CD4-positive, alpha-beta T cell treated with Interleukin-12 subunit alpha and Interleukin-12 subunit beta, for 1 hour (primary cell): Measurements from ENCODE around the gene JOSD2.

ENCODE experiments used
- DNase-seq: peaks from one replicate; pipeline ENCODE4 v3.0.0-alpha.2; 2020

The JOSD2 gene

DNA sequence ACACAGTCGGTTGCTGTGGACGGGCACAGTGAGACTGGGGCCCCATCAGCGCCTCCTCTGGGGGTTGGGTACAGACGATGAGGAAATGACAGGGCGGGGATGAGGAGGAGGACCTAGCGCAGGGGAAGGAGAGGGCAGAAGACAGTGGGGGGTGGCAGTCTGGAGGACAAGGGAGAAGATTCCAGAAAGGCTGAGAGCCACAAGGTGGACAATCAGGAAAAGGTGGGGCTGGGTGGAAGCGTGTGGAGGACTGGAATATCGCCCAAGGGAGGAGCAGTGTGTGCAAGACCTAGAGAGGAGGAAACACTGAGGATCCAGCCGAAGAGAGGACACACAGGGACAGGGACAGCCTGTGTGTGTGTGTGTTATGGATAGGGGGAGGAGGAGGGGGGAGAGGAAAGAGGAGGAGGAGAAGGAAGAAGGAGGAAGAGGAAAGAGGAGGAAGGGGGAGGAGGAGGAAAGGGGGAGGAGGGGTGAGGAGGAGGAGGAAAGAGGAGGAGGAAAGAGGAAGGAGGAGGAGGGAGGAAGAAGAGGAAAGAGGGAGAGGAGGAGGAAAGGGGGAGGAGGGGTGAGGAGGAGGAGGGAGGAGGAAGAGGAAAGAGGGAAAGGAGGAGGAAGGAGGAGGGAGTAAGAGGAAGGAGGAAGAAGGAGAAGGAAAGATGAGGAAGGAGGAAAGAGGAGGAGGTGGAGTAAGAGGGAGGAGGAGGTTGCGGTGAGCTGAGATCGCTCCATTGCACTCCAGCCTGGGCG is 18.5 kb downstream of the JOSD2 start:
- peak; percentile 25 for DNase-seq

DNA sequence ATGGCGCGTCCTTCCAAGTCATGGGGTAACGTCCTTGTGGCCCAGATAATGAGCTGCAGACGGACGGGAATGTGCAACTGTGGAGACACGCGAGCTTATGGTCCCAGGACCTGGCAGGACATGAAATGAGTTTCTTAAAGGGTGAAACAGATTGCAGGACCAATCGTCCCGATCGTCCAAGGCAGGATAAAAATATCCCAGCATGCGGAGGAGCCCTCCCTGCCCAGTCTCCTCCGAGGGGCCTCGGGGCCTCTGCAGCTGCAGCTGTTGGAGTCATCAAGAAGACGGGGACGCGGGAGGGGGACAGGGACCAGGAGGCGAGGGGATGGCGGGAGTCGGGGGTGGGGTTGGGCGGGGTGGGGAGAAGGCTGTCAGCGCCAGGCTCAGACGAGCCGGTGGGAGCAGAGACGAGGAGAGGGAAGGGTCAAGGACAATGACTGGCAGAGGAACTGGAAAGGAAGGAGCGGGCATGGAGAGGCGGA is 20.0 kb downstream of the JOSD2 start:
- no peak for DNase-seq

DNA sequence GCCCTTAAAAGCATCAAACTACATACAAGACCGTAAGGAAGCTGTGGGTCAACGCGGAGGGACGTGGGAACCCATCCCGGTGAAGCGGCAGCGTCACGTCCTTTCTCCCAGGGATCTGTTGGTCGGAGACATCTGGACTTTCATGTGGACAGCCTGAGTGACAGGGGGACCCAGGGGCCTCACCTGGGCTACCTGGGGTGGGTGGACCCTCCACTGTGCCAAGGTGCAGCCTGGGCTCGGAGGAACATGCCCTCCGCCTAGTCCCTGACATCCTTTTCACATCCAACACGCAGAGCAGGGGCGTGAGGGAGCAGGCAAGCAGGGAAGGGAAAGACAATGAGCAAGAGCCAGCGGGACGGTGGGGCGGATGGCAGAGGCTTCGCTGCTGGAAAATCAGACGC is 20.6 kb downstream of the JOSD2 start:
- DNase-seq = no peak

DNA sequence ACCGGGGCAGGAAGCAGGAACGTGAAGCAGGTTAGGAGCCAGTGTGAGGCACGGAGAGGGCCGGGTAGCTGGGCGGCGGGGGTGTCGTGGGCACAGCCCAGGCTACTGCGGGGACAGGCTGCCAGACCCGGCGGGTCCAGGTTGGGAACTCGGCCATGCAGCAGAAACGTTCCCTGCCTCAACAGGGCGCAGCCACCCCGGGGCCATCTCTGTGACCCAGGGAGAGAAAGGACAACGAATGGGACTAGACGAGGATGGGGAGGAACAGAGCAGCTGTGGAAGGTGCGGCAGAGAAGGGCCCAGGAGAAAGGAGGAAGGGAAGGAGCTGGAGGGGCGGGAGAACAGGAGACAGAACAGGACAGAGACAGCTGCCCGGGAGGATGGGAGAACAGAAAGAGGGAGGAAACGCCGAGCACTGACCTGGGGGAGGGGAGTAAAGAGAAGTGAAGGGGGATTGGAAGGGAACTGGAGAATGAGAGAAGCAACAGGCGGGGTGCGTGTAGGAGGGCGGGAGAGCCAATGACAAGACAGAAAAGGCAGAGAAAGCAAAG is 21.5 kb downstream of the JOSD2 start:
- no peak for DNase-seq

DNA sequence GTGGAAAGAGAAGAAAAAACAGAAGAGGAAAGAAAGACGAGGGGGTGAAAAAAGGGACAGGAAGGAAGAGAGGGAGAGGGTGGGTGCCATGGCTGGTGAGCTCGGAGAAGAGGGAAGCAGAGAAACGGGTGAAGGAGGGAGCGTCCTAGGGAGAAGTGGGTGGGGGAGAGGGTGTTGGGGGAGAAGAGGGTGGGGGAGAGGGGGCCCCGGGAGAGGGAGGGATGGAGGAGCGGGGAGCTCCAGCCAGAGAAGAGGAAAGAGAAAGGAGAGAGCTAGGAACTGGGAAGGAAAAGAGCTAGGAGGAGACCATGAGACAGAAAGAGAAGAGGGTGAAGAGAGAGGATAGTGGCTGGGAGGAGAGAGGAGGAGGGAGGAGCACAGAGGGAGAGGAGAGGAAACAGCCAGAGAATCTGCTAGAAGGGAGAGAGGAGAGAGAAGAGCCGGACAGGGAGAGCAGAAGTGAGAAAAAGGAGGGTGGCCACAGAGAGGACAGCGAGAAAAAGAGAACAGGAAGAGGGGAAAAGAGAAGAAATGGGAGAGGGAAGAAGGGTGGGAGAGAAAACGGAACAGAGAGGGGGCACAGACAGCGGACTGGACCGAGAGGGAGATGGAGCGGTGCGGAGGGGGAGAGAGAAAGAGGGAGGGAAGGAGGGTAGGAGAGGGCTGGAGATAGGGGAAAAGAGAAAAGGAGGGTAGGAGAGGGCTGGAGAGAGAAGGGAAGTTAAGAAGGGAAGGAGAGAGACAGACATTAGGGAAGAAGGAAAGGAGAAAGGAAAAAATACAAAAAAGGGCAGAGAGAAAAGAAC is 22.4 kb downstream of the JOSD2 start:
- DNase-seq = no peak

DNA sequence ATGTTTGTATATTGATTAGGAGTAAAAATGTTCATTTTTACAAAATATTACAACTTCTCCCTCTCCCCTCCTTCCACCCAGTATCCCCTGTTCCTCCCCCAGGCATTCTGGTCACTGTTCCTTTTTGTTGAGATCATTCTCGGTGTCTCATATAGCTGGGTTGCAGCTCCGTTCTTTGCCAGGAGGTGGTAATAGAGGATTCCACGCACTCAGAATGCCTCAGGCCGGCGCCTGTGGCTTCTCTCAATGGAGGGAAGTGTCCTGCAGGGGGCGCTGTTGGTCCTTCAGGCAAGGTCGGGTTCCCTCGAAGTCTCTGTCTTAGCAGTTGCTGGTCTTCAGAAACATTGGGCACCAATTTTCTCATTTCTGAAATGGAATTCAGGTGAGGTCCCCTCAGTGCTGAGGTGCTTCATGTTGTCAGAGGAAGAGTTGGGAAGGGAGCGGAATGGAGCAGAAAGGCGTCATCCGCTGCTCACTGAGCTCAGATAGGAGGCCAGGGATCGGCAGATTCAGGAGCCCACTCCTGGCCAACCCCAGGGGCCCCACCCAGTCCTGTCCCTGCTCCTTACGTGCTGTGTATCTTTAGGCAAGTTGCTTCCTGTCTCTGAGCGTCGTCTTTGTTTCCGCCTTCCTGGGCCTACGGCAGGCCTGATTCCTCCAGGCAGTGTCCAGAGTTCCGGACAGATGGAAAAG is 24.0 kb downstream of the JOSD2 start:
- DNase-seq = peak; percentile 49

DNA sequence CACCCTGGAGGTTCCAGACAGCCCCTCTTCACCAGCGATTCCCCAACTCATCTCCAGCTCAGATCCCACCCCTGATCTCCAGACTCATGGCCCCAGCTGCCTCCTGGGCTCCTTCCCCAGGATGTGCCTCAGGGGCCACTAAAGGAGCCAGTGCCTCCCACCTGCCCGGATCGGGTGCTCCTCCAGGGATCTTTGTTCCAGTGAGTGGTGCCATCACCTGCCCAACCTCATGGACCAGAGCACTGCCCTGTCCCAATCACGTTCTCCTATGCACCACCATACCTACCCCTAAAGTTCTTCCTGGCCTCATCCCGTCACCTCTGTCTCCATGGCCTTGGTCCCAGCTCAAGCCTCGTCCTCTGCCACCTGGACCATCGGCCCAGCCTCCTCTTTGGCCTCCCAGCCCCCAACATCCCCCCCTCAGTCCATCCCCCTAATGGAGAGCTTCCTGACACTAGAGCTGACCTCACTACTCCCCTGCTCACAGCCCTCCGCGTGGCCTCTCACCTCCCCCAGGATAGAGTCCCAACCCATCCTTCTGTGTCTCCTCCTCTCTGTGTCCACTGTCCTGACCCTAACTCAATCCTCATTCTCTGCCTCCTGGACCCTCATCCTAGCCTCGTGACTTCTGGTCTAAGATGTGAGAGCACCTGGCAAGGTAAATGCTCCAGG is 25.6 kb downstream of the JOSD2 start:
- DNase-seq = no peak

DNA sequence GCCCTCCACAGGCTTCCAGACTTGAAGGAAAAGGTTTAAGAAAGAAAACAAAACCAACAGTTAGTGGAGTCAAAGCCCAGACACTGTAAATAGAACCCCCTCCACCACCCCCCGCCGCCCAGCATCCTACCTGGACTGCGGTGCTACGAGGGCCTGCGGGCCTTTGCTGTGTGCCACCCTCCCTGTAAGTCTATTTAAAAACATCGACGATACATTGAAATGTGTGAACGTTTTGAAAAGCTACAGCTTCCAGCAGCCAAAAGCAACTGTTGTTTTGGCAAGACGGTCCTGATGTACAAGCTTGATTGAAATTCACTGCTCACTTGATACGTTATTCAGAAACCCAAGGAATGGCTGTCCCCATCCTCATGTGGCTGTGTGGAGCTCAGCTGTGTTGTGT is 28.1 kb downstream of the JOSD2 start:
- no peak for DNase-seq

DNA sequence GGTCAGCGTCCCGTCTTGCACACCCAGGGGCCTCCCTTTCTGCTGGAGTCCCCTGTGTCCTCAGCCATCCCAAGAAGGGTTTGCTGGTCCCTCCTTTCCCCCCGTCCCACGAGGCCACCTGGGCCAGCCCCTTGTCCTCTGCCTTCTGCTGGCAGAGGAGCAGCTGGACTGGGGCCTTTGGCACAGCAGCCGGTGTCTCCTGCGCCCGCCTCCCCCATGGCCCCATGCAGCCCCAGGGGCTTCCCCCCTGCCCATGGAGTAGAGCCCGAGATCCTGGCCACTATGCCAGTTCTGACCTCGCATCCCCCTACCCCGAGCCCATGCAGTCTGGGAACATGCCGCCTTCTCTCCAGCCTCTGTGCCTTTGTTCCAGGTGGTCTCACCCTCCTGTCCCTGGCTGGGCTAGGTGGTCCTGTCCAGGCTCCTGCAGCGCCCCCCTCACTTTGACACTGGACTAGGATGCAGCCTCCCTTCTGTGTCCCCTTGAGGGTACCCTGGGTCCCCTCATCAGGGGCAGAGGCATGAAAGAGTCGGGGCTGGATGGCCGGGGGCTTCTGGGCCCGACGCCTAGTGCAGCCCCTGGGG is 28.6 kb downstream of the JOSD2 start:
- no peak for DNase-seq

DNA sequence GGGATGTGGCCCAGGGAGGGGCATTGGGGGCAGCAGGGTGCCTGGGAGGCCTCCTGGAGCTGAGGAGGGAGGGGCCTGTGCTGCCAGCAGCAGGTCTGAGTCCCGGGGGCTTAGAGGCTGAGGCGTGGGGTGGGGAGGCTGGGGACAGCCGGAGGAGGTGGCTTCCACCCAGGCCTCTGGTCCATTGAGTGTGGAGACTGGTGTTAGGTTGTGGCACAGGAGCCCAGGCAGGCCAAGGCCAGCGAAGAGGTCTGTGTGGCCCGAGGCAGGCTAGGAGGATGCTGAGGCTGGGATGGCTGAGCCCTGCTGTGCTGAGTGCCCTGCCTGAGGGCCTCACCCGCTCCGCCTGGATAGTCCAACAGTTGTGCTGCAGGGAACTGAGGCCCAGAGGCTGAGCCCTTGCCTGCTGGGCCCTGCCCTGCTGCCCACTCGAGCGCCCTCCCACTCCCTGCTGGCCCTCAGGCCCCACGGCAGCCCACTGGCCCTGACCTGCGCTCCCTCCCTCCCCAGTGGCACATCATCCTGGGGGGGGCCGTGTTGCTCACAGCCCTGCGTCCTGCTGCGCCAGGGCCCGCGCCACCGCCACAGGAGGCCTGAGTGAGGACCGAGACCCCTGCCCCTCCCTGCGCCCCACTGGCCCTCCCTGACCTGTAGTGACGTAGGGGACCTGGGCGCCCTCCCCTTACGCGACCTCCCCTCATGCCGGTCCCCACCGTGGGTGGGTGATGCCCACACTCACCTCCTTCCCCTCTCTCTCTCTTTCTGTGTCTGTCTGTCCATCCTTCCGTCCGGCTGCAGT is 29.4 kb downstream of the JOSD2 start:
- DNase-seq = no peak

DNA sequence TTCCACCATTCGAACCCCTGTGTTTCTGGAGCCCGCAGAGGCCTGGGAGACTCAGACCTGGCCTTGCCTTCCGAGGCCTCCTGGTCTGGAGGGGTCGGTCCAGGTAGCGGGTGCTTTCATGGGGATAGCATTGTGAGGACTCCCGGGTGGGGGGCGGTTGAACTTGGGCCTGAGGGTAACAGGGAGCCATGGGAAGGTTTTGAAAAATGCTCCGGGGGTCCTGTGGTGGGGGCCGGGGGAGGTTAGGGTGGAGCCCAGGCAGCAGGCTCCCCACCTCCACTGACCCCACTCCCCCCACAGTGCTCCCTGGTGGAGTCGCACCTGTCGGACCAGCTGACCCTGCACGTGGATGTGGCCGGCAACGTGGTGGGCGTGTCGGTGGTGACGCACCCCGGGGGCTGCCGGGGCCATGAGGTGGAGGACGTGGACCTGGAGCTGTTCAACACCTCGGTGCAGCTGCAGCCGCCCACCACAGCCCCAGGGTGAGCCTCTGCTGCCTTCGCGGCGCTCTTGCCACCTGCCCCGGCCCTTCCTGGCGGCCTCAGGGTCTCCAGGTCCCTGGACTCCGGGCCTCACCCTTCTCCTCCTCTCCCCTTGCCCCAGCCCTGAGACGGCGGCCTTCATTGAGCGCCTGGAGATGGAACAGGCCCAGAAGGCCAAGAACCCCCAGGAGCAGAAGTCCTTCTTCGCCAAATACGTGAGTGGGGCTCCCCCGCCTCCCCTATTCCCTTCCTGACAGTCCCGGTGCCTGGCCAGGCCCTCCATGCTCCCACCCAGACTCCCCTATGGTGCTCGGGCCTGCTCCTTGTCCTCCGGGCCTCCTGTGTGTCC is 30.5 kb downstream of the JOSD2 start:
- DNase-seq = no peak

DNA sequence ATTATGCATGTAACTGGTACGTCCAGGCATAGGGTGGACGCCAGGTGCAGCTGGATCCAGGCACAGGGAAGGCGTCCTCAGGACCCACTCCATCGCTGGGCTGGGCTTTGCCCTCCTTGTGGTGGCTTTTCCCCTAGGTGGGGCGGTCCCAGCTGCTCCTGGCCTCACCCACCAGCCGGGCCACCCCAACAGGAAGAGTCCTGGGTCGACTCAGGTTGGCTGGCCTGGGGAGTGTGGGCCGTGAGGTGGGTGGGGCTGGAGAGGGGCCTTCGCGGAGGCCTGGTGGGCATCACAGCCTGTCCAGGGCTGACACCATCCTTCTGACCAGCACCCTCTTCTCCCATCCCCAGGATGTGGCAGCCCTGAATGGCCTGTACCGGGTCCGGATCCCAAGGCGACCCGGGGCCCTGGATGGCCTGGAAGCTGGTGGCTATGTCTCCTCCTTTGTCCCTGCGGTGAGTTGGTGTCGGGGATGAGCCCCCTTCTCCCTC is 31.2 kb downstream of the JOSD2 start:
- DNase-seq = no peak

DNA sequence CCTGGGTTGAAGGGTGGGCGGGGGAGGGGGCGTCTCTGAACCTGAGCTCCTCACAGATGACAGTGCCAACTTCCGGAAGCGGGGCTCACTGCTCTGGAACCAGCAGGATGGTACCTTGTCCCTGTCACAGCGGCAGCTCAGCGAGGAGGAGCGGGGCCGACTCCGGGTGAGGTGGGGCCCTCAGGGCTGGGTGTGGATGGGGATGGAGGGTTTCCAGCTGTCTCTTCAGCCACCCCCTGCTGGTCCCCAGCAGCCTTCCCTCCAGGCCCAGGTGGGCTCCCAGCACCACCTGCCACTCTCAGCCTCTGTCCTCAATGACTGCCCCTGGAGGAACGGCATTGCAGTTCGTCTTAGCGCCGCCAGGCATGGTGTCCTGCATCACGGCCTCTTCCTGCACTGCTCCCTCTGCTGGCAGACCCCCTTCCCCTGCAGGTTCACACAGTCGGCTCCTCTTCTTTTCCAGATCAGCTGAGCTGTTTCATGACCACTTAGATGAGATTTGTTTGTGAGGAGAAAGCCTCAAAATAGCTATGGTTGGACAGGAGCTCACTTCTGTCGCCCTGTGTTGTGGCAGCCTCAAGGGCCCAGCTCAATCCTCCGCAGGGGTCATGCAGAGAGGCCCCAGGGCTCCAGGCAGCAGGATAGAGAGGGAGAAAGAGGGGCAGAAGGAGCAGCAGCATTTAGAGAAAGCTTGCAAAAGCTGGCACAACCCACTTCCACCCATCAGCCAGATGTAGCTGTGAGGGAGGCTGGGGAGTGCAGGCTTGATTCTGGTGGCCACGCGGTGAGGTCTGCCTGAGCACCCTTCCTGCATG is 31.9 kb downstream of the JOSD2 start:
- DNase-seq = no peak

DNA sequence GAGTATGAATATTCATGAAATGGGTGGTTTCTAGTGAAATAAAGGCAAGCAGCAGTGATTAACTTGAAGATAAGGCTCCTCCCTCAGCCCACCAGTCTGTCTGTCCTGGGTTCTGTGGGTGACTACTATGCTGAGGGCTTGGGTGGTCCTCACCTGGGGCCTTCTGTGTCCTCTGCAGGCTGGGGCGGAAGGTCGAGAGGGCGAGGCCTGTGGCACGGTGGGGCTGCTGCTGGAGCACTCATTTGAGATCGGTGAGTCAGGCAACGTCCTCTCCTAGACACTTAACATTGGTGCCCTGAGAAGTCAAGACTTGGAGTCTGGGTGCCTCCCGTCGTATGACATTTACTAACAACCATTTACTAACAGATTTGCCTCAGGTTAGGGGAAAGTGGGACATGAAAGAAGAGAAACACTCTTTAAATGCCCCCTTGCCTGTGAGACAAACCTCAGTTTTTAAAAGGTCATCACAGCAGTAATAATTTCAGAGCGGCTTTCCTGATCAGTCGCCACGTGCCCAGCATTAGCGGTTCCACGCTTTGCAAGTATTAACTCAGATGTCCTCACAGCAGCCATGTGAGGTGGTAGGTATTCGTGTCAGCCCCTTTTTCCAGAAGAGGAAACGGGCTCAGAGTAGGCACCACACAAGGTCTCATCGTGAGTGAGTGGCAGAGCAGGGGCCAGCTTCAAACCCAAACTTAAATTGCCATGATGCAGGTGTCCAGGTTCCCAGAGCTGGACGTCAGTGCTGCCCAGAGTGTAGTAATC is 33.1 kb downstream of the JOSD2 start:
- DNase-seq = no peak

DNA sequence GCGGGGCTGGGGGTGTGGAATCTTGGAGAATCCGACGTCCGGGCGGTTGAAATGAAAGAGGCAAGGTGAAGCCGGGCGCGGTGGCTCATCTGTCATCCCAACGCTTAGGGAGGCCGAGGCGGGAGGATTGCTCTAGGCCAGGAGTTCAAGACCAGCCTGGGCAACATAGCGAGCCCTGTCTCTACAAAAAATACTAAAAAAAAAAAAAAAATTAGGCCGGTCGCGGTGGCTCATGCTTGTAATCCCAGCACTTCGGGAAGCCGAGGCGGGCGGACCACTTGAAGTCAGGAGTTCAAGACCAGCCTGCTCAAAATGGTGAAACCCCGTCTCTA is 34.1 kb downstream of the JOSD2 start:
- no peak for DNase-seq

DNA sequence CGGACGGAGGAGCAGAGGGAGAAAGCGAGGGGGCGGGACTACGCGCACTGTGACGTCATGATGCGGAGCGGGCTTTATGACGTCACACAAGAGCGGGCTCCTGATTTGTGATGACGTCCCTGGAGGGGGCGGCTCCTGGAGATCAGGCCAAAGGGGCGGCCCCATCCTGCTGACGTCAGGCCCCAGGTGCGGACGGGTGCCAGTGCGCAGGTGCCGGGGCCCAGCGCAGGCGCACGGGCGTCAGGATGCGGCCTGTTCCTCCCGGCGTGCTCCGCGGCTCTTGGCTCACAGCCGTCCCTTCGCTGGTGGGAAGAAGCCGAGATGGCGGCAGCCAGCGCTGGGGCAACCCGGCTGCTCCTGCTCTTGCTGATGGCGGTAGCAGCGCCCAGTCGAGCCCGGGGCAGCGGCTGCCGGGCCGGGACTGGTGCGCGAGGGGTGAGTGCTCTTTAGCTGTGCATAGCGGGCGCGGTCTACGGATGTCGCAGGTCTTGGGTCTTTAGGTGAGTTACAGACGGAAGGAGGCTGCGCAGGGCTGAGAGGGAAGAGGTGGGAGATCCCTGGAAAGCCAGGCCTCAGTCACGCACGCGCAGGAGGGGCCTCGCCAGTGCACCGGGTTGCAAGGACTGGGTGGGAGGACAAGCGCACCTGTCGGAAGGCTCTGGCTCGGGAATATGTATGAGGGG is 34.6 kb downstream of the JOSD2 start, which contains the start of the genes EMC10 and GARIN5A:
Gene EMC10, plus strand, starts transcription at position 284 of the 683 bp plus-strand sequence. Its CDS starts 38 bp downstream, at position 322.
Gene GARIN5A, minus strand, starts transcription at position 625 of the 683 bp plus-strand sequence. Its CDS starts 460 bp downstream, at position 165.
- peak; percentile 97 for DNase-seq

DNA sequence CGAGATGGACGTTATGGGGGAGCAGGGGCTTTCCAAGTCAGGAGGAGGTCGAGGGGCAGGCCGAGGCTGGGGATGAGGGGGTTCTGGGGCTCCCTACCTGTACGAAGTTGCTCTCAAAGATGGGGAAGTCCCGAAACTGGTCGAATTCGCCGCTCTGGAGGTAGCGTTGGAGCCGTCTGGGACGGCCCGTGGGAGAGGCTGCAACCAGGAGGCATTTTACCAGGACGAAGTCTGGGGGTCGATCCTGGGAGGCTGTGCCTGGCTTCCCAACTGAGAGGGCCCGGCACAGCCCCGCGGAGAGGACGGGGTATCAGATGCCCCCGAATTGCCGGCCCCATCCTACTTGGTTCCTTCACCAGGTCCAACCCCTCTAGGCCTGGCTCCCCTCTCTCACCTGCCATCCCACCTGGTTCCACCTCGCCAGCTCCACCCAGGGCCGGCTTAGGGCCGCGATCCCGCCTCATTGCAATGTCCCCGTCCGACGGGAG is 35.2 kb downstream of the JOSD2 start:
- DNase-seq = no peak

DNA sequence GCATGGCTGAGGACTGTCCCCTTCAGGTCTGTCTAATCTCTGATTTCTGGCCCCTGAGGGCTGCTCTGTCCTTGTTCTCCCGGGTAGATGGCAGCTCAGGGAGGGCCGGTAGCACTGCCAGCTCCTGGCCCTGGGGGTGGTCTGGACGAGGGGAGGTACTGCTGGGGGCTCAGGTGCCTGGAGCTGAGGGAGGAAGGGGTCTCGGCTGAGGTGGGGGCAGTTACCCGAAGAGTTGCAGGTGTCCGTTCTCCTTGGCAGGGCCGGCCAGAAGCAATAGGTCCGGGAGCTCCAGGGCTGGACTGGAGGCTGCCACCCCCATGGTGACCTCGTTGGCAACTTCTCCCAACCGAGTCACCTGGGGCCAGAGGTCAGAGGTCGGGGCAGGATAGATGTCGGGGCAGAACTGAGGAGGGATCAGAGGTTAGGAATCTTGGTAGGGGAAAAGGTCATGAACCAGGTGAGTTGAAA is 35.9 kb downstream of the JOSD2 start:
- no peak for DNase-seq
